Breast epithelium (tissue), 3 donors: ENCODE data around the gene CBX8.

Experiments
- POLR2A ChIP-seq: fragments of 450-650 bp; IDR thresholded peaks from one replicate; pipeline ENCODE4 v1.6.1; 2016; ENCODE audit warnings: antibody characterized with exemption, mild to moderate bottlenecking, moderate library complexity
- TF ChIP-seq, protein P1 (sequence below), 3 donors: fragments of 450-650 bp; IDR thresholded peaks; one replicate each; pipeline ENCODE4 v1.5.1; 2016 to 2017; ENCODE audit warnings: antibody characterized with exemption in 3 of 3, mild to moderate bottlenecking in 3 of 3, moderate library complexity in 3 of 3

DNA sequence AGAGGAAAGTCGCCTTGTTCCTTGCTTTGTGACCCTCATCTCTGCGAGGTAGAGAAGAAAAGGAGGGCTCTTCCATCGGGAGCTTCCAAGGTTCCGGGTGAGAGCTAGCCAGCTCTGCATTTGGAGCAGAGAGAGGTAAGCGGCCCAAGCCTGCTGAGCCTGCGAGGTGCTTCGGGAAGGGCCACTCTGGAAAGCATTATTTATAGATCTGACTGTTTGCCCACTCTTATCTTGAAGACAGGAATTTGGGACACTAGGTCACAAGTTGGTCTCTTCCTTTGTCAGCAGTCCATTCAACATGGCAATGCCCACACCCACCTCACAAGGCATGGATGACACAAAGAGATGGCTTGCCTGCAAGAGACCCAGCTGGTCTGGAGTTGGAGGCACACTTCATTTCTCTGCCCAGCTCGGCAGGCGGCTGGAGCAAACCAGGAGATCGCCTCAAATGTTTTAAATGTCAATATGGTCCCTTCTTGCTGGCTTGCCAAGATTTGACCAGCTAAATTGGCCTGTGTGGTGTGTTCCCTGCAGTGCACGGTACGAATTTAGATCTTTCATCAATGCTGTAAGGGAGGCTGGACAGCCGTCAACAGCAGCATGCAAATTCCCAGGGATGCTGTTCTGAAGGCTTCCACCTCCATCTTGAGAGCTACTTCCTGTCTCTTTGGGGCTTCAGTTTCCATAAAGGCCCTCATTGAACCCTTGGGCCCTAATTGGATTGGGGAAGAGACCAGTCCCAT lies 22.8 kb upstream of the CBX8 start:
- TF ChIP-seq POLR2A = no peak
- TF ChIP-seq, protein P1, sequence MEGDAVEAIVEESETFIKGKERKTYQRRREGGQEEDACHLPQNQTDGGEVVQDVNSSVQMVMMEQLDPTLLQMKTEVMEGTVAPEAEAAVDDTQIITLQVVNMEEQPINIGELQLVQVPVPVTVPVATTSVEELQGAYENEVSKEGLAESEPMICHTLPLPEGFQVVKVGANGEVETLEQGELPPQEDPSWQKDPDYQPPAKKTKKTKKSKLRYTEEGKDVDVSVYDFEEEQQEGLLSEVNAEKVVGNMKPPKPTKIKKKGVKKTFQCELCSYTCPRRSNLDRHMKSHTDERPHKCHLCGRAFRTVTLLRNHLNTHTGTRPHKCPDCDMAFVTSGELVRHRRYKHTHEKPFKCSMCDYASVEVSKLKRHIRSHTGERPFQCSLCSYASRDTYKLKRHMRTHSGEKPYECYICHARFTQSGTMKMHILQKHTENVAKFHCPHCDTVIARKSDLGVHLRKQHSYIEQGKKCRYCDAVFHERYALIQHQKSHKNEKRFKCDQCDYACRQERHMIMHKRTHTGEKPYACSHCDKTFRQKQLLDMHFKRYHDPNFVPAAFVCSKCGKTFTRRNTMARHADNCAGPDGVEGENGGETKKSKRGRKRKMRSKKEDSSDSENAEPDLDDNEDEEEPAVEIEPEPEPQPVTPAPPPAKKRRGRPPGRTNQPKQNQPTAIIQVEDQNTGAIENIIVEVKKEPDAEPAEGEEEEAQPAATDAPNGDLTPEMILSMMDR (IDR thresholded peaks at IDR 0.05) = no peak
